WTC11 (cell line): ENCODE measurements around the gene EFHD2. TPM values are rescaled to one million over a fixed set of nuclear protein-coding genes. Genes with fewer than 3 reads are reported as not detected.

Source experiments
- ATAC-seq: fragments of 200-7000 bp; cut with Tn5 transposase; 2 replicates; pipeline ENCODE4 v1.10.0; 2021; ENCODE audit warnings: mild to moderate bottlenecking, moderate library complexity
- CTCF ChIA-PET: fragments of 300-600 bp; sonication (Branson Sonifier 250); formaldehyde crosslinking; loops from one replicate; lab custom pipeline; 2021; ENCODE audit warnings: antibody characterized with exemption; lab: Charles Lee
- POLR2A ChIA-PET: fragments of 350-600 bp; sonication (Branson Sonifier 250); formaldehyde crosslinking; loops from one replicate; lab custom pipeline; 2021; ENCODE audit warnings: antibody characterized with exemption; lab: Charles Lee
- DNase-seq: peaks from one replicate; pipeline ENCODE4 v3.0.0; 2021; ENCODE audit warnings: low spot score
- H3K27ac Mint-ChIP-seq: 2 replicates; pipeline ENCODE4 v1.8.0; 2021; ENCODE audit warnings: mixed read lengths
- H3K27me3 Mint-ChIP-seq: 2 replicates; pipeline ENCODE4 v1.8.0; 2021; ENCODE audit warnings: low read depth, mild to moderate bottlenecking, moderate library complexity, mixed read lengths
- H3K36me3 Mint-ChIP-seq: 2 replicates; pipeline ENCODE4 v1.8.0; 2021; ENCODE audit warnings: mixed read lengths
- H3K4me1 Mint-ChIP-seq: 2 replicates; pipeline ENCODE4 v1.8.0; 2022; ENCODE audit warnings: mixed read lengths
- H3K4me3 Mint-ChIP-seq: 2 replicates; pipeline ENCODE4 v1.8.0; 2021; ENCODE audit warnings: mild to moderate bottlenecking, moderate library complexity, mixed read lengths
- H3K9me3 Mint-ChIP-seq: 2 replicates; pipeline ENCODE4 v1.8.0; 2021; ENCODE audit warnings: mixed read lengths
- ATF1 ChIP-seq: sonication (generic); formaldehyde crosslinking; IDR thresholded peaks from 2 replicates; pipeline ENCODE4 v1.8.1; 2023; ENCODE audit warnings: mild to moderate bottlenecking, moderate library complexity, missing genetic modification reagents
- CBFB ChIP-seq: sonication (generic); formaldehyde crosslinking; IDR thresholded peaks from 2 replicates; pipeline ENCODE4 v1.8.1; 2022; ENCODE audit warnings: mild to moderate bottlenecking, low read depth, missing genetic modification reagents
- CREB1 ChIP-seq: sonication (generic); formaldehyde crosslinking; IDR thresholded peaks from 2 replicates; pipeline ENCODE4 v1.8.0; 2023; ENCODE audit warnings: mild to moderate bottlenecking, missing genetic modification reagents
- ELF4 ChIP-seq: sonication (generic); formaldehyde crosslinking; IDR thresholded peaks from 2 replicates; pipeline ENCODE4 v1.8.1; 2022; ENCODE audit warnings: low read depth, mild to moderate bottlenecking, moderate library complexity, missing genetic modification reagents
- FOXJ3 ChIP-seq: sonication (generic); formaldehyde crosslinking; IDR thresholded peaks from 2 replicates; pipeline ENCODE4 v1.9.0; 2021; ENCODE audit warnings: missing genetic modification reagents, mild to moderate bottlenecking, borderline replicate concordance
- GABPB1 ChIP-seq: sonication (generic); formaldehyde crosslinking; IDR thresholded peaks from 2 replicates; pipeline ENCODE4 v1.8.1; 2023; ENCODE audit warnings: mild to moderate bottlenecking, missing genetic modification reagents
- GRHL2 ChIP-seq: fragments of 250-450 bp; sonication (Bioruptor Pico); IDR thresholded peaks from 2 replicates; pipeline ENCODE4 v1.8.0; 2022; ENCODE audit warnings: mild to moderate bottlenecking, moderate library complexity; ENCODE audit not compliant: insufficient replicate concordance, severe bottlenecking
- GTF2I ChIP-seq: fragments of 250-450 bp; sonication (Bioruptor Pico); conservative IDR thresholded peaks from 2 replicates; pipeline ENCODE4 v1.4.0; 2021; ENCODE audit warnings: mild to moderate bottlenecking
- IRF2 ChIP-seq: sonication (generic); formaldehyde crosslinking; IDR thresholded peaks from 2 replicates; pipeline ENCODE4 v1.8.0; 2022; ENCODE audit warnings: low read depth, missing genetic modification reagents, borderline replicate concordance
- KAT7 ChIP-seq: sonication (generic); formaldehyde crosslinking; IDR thresholded peaks from 2 replicates; pipeline ENCODE4 v1.8.1; 2023; ENCODE audit warnings: missing genetic modification reagents, mild to moderate bottlenecking, borderline replicate concordance
- NR1H2 ChIP-seq: sonication (generic); formaldehyde crosslinking; IDR thresholded peaks from 2 replicates; pipeline ENCODE4 v1.9.0; 2021; ENCODE audit warnings: mild to moderate bottlenecking, moderate library complexity, missing genetic modification reagents
- NR2C2 ChIP-seq: sonication (generic); formaldehyde crosslinking; IDR thresholded peaks from 2 replicates; pipeline ENCODE4 v1.8.0; 2022; ENCODE audit warnings: mild to moderate bottlenecking, missing genetic modification reagents
- PRRX2 ChIP-seq: fragments of 250-450 bp; sonication (Bioruptor Pico); IDR thresholded peaks from 2 replicates; pipeline ENCODE4 v1.8.0; 2021; ENCODE audit warnings: mild to moderate bottlenecking
- RELA ChIP-seq: sonication (generic); formaldehyde crosslinking; IDR thresholded peaks from 2 replicates; pipeline ENCODE4 v1.8.1; 2022; ENCODE audit warnings: missing genetic modification reagents, mild to moderate bottlenecking, borderline replicate concordance
- RORB ChIP-seq: fragments of 250-450 bp; sonication (Bioruptor Pico); IDR thresholded peaks from 2 replicates; pipeline ENCODE4 v1.9.0; 2021; ENCODE audit warnings: mild to moderate bottlenecking
- SOX15 ChIP-seq: fragments of 250-450 bp; sonication (Bioruptor Pico); IDR thresholded peaks from 2 replicates; pipeline ENCODE4 v1.9.0; 2021; ENCODE audit warnings: mild to moderate bottlenecking
- ZBTB21 ChIP-seq: sonication (generic); formaldehyde crosslinking; IDR thresholded peaks from 2 replicates; pipeline ENCODE4 v1.8.1; 2023; ENCODE audit warnings: mild to moderate bottlenecking, missing genetic modification reagents, borderline replicate concordance
- ZNF317 ChIP-seq: sonication (generic); formaldehyde crosslinking; IDR thresholded peaks from 2 replicates; pipeline ENCODE4 v1.8.1; 2023; ENCODE audit warnings: low read depth, mild to moderate bottlenecking, moderate library complexity, missing genetic modification reagents, borderline replicate concordance
- ZNF416 ChIP-seq: fragments of 250-450 bp; sonication (Bioruptor Pico); IDR thresholded peaks from 2 replicates; pipeline ENCODE4 v1.9.0; 2021; ENCODE audit warnings: mild to moderate bottlenecking, inconsistent platforms
- ZNF423 ChIP-seq: fragments of 250-450 bp; sonication (Bioruptor Pico); IDR thresholded peaks from 2 replicates; pipeline ENCODE4 v2.1.2; 2022; ENCODE audit warnings: mild to moderate bottlenecking, moderate library complexity
- total RNA-seq: library from RNA; stranded (reverse); gene quantifications from 3 replicates; pipeline ENCODE4 v1.2.3, GENCODE V29; 2021
- TF ChIP-seq, protein P1 (sequence below): sonication (generic); formaldehyde crosslinking; IDR thresholded peaks from 2 replicates; pipeline ENCODE4 v1.8.1; 2022; ENCODE audit warnings: missing genetic modification reagents, borderline replicate concordance
- TF ChIP-seq, protein P2 (sequence below): sonication (generic); formaldehyde crosslinking; IDR thresholded peaks from 2 replicates; pipeline ENCODE4 v1.8.1; 2023; ENCODE audit warnings: mild to moderate bottlenecking, missing genetic modification reagents
- TF ChIP-seq, protein P3 (sequence below): fragments of 250-450 bp; sonication (Bioruptor Pico); conservative IDR thresholded peaks from 2 replicates; pipeline ENCODE4 v1.9.0; 2021; ENCODE audit warnings: mild to moderate bottlenecking
- TF ChIP-seq, protein P4 (sequence below): sonication (generic); formaldehyde crosslinking; IDR thresholded peaks from 2 replicates; pipeline ENCODE4 v1.8.0; 2023; ENCODE audit warnings: missing genetic modification reagents
- TF ChIP-seq, protein P5 (sequence below): sonication (generic); formaldehyde crosslinking; IDR thresholded peaks from 2 replicates; pipeline ENCODE4 v1.8.0; 2022; ENCODE audit warnings: mild to moderate bottlenecking, missing genetic modification reagents
- TF ChIP-seq, protein P6 (sequence below): sonication (generic); formaldehyde crosslinking; IDR thresholded peaks from 2 replicates; pipeline ENCODE4 v1.8.1; 2022; ENCODE audit warnings: low read depth, missing genetic modification reagents, borderline replicate concordance

Gene EFHD2
- total RNA-seq, 1 experiment from 2014 or later: 23.8 TPM

DNA sequence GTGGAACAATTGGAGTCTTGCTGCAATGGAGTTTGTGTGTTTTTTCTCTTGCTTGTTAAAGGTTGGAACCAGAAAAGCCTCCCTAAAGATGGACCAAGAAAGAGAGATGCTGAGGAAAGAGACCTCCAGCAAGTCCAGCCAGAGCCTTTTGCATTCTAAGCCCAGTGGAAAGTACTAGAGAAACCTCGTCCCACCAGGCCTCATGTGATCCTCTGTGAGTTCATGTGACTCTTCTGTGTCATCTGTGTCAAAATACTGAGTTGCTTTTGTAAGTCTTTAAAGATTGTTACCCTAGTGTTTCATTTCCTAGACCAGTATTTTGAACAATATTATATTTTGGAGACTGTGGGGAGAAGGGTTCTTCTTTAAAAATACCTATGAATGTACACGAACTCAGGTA is 12.5 kb upstream of the EFHD2 start:
- DNase-seq: no peak
- no peak for ATAC-seq
- peaks cover 19% of the 10 kb centered on the region for H3K36me3 Mint-ChIP-seq
- peaks cover 16% of the 10 kb centered on the region for H3K27me3 Mint-ChIP-seq
- H3K9me3 Mint-ChIP-seq: peaks cover 22% of the 10 kb centered on the region
- H3K4me1 Mint-ChIP-seq: peaks cover 11% of the 10 kb centered on the region
- POLR2A ChIA-PET: no interaction called here
- no peak overlapping the region for H3K4me3 Mint-ChIP-seq
- H3K27ac Mint-ChIP-seq: no peak overlapping the region
- CTCF ChIA-PET: interaction anchor here (0.7 kb wide), 1 partner anchor 9 kb away, joined by 3 read pairs; no protein-coding TSS in a partner anchor
- TF ChIP-seq NR1H2 (CRISPR knock-in tag) (no peak), ZNF423 (CRISPR knock-in tag) (no peak), NR2C2 (CRISPR knock-in tag) (no peak), IRF2 (CRISPR knock-in tag) (no peak), FOXJ3 (no peak), GABPB1 (CRISPR knock-in tag) (no peak)
- TF ChIP-seq, protein P1, sequence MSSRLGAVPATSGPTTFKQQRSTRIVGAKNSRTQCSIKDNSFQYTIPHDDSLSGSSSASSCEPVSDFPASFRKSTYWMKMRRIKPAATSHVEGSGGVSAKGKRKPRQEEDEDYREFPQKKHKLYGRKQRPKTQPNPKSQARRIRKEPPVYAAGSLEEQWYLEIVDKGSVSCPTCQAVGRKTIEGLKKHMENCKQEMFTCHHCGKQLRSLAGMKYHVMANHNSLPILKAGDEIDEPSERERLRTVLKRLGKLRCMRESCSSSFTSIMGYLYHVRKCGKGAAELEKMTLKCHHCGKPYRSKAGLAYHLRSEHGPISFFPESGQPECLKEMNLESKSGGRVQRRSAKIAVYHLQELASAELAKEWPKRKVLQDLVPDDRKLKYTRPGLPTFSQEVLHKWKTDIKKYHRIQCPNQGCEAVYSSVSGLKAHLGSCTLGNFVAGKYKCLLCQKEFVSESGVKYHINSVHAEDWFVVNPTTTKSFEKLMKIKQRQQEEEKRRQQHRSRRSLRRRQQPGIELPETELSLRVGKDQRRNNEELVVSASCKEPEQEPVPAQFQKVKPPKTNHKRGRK: no peak
- TF ChIP-seq, all 79 proteins: peak for 0

DNA sequence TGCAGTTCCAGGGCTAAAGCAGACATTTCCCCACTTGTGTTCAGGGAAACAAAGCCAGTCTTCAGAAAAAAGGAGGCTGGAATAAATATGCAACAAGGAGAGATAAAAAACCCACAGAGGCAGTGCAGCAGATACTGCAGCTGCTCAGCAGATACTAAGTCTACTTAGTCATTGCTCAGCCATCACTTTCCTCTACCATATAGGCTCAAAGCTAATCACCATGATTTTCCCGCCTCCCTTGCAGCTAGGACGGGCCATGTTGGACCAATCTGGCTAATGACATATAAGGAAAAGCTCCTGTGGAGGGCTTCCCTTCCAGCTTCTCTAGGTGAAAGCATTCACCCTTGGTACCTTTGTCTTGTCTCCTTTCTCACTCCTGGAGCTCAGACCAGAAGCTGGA is 10.0 kb upstream of the EFHD2 start:
- peaks cover 9% of the 10 kb centered on the region for H3K27me3 Mint-ChIP-seq
- ChIA-PET CTCF (interaction anchor here (1.0 kb wide), 1 partner anchor 11 kb away, joined by 7 read pairs; no protein-coding TSS in a partner anchor), POLR2A (no interaction called here)
- H3K36me3 Mint-ChIP-seq: peaks cover 19% of the 10 kb centered on the region
- no peak overlapping the region for H3K27ac Mint-ChIP-seq
- H3K4me1 Mint-ChIP-seq: peaks cover 8% of the 10 kb centered on the region
- no peak for TF ChIP-seq CREB1 (CRISPR knock-in tag)
- TF ChIP-seq, protein P2, sequence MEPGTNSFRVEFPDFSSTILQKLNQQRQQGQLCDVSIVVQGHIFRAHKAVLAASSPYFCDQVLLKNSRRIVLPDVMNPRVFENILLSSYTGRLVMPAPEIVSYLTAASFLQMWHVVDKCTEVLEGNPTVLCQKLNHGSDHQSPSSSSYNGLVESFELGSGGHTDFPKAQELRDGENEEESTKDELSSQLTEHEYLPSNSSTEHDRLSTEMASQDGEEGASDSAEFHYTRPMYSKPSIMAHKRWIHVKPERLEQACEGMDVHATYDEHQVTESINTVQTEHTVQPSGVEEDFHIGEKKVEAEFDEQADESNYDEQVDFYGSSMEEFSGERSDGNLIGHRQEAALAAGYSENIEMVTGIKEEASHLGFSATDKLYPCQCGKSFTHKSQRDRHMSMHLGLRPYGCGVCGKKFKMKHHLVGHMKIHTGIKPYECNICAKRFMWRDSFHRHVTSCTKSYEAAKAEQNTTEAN (CRISPR knock-in tag): no peak
- no peak for TF ChIP-seq RELA (CRISPR knock-in tag)
- no peak for TF ChIP-seq ZBTB21 (CRISPR knock-in tag)
- TF ChIP-seq ATF1: no peak
- no peak for TF ChIP-seq SOX15 (CRISPR knock-in tag)
- TF ChIP-seq, protein P3, sequence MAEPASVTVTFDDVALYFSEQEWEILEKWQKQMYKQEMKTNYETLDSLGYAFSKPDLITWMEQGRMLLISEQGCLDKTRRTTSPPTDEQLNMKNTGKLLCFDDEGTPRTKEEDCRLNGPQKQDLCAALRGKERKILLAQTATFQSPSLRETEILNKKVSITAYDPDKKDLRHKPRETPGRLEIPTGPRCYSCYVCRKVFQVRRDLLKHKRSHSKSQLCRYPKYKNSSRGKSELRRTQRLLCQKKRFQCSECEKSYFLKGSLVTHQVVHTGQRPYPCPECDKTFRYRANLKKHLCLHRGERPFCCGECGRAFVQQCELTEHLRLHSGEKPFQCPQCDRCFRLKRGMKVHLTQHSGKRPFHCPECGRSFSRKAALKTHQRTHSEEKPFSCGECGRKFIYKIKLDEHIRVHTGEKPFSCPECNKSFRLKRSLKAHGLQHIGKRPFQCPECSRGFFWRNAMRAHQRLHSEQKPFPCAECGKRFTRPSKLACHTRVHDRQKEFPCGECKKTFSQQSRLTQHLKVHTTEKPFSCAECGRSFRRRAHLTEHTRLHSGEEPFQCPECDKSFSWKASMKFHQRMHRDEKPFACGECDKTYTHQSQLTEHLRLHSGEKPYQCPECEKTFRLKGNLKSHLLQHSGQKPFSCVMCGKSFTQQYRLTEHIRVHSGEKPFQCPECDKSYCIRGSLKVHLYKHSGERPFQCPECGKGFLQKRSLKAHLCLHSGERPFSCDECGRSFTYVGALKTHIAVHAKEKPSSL (CRISPR knock-in tag): no peak
- no peak for TF ChIP-seq ZNF416
- no peak for TF ChIP-seq ELF4 (CRISPR knock-in tag)
- H3K9me3 Mint-ChIP-seq: peaks cover 22% of the 10 kb centered on the region
- no peak overlapping the region for H3K4me3 Mint-ChIP-seq
- DNase-seq (no peak), ATAC-seq (no peak)

DNA sequence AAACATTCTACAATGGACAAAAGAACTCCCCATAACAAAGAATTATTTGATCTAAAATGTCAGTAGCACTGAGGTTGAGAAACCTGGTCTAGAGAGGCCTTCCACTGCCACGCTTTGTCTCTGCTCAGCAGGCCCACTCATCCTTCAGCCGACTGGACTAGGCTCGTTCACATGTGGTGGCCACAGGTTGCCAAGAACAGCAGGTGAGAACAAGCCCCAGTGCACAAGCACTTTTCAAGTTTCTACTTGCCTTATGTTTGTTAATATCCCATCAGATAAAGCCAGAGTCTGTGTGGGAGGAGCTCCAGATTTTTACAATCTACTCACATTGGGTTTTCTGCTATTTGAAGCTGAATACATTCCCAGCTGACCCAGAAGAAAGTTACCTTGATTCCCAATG is 9.1 kb upstream of the EFHD2 start:
- no peak overlapping the region for H3K27ac Mint-ChIP-seq
- ChIA-PET CTCF (interaction anchor here (0.9 kb wide), 1 partner anchor 77 kb away, joined by 3 read pairs; no protein-coding TSS in a partner anchor), POLR2A (no interaction called here)
- ATAC-seq (no peak), DNase-seq (no peak)
- H3K27me3 Mint-ChIP-seq: peaks cover 7% of the 10 kb centered on the region
- H3K4me1 Mint-ChIP-seq: peaks cover 8% of the 10 kb centered on the region
- H3K36me3 Mint-ChIP-seq: peaks cover 19% of the 10 kb centered on the region
- H3K9me3 Mint-ChIP-seq: peaks cover 22% of the 10 kb centered on the region
- H3K4me3 Mint-ChIP-seq: no peak overlapping the region
- TF ChIP-seq KAT7 (CRISPR knock-in tag) (no peak), RORB (no peak), GTF2I (no peak), ZNF317 (CRISPR knock-in tag) (no peak), CBFB (CRISPR knock-in tag) (no peak), GRHL2 (CRISPR knock-in tag) (no peak), PRRX2 (CRISPR knock-in tag) (no peak)
- TF ChIP-seq, protein P4, sequence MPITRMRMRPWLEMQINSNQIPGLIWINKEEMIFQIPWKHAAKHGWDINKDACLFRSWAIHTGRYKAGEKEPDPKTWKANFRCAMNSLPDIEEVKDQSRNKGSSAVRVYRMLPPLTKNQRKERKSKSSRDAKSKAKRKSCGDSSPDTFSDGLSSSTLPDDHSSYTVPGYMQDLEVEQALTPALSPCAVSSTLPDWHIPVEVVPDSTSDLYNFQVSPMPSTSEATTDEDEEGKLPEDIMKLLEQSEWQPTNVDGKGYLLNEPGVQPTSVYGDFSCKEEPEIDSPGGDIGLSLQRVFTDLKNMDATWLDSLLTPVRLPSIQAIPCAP (CRISPR knock-in tag): no peak
- TF ChIP-seq, protein P5, sequence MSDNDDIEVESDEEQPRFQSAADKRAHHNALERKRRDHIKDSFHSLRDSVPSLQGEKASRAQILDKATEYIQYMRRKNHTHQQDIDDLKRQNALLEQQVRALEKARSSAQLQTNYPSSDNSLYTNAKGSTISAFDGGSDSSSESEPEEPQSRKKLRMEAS: no peak
- TF ChIP-seq, protein P6, sequence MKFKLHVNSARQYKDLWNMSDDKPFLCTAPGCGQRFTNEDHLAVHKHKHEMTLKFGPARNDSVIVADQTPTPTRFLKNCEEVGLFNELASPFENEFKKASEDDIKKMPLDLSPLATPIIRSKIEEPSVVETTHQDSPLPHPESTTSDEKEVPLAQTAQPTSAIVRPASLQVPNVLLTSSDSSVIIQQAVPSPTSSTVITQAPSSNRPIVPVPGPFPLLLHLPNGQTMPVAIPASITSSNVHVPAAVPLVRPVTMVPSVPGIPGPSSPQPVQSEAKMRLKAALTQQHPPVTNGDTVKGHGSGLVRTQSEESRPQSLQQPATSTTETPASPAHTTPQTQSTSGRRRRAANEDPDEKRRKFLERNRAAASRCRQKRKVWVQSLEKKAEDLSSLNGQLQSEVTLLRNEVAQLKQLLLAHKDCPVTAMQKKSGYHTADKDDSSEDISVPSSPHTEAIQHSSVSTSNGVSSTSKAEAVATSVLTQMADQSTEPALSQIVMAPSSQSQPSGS: no peak
